Mesendoderm (in vitro differentiated cells): Measurements from ENCODE around the gene TSPO2.

Experiments used
- DNase-seq: peaks from one replicate; pipeline ENCODE4 v3.0.0; 2013
- H2AK5ac ChIP-seq: 2 replicates; pipeline ENCODE4 v1.6.1; 2013; ENCODE audit warnings: low read length, inconsistent platforms
- H2BK120ac ChIP-seq: 2 replicates; pipeline ENCODE4 v1.6.1; 2013; ENCODE audit warnings: low read depth, mild to moderate bottlenecking, low read length, moderate library complexity, mixed read lengths
- H2BK15ac ChIP-seq: replicated peaks from 2 replicates; pipeline ENCODE4 v1.6.1; 2013; ENCODE audit warnings: low read depth, mild to moderate bottlenecking, moderate library complexity
- H2BK5ac ChIP-seq: 2 replicates; pipeline ENCODE4 v1.6.1; 2013; ENCODE audit warnings: low read length, inconsistent platforms
- H3K18ac ChIP-seq: 2 replicates; pipeline ENCODE4 v1.6.1; 2013; ENCODE audit warnings: mild to moderate bottlenecking, low read length, mixed read lengths
- H3K23ac ChIP-seq: one replicate; pipeline ENCODE4 v1.6.1; 2013; ENCODE audit warnings: low read length
- H3K27ac ChIP-seq: 2 replicates; pipeline ENCODE4 v1.5.1; 2013; ENCODE audit warnings: low read depth, mild to moderate bottlenecking, inconsistent platforms, low read length, moderate library complexity
- H3K27me3 ChIP-seq: 2 replicates; pipeline ENCODE4 v1.6.1; 2013; ENCODE audit warnings: low read length, control low read depth, mild to moderate bottlenecking, inconsistent platforms; ENCODE audit not compliant: insufficient read depth, poor library complexity
- H3K36me3 ChIP-seq: 2 replicates; pipeline ENCODE4 v1.6.1; 2013; ENCODE audit warnings: low read length, inconsistent platforms; ENCODE audit not compliant: control insufficient read depth, insufficient read depth
- H3K4ac ChIP-seq: one replicate; pipeline ENCODE4 v1.6.1; 2013; ENCODE audit warnings: low read depth, mild to moderate bottlenecking, low read length, moderate library complexity
- H3K4me1 ChIP-seq: 2 replicates; pipeline ENCODE4 v1.6.1; 2013; ENCODE audit warnings: low read depth, low read length, inconsistent platforms; ENCODE audit not compliant: control insufficient read depth
- H3K4me2 ChIP-seq: 2 replicates; pipeline ENCODE4 v1.6.1; 2013; ENCODE audit warnings: low read length
- H3K4me3 ChIP-seq: 2 replicates; pipeline ENCODE4 v1.5.1; 2013; ENCODE audit warnings: mild to moderate bottlenecking, low read length
- H3K56ac ChIP-seq: one replicate; pipeline ENCODE4 v1.6.1; 2013; ENCODE audit warnings: low read length
- H3K79me1 ChIP-seq: 2 replicates; pipeline ENCODE4 v1.6.1; 2013; ENCODE audit warnings: low read length, inconsistent platforms
- H3K79me2 ChIP-seq: 2 replicates; pipeline ENCODE4 v1.6.1; 2013; ENCODE audit warnings: mild to moderate bottlenecking, low read length; ENCODE audit not compliant: control insufficient read depth, insufficient read depth
- H3K9ac ChIP-seq: 2 replicates; pipeline ENCODE4 v1.6.1; 2013; ENCODE audit warnings: low read length, inconsistent platforms
- H4K5ac ChIP-seq: one replicate; pipeline ENCODE4 v1.6.1; 2013; ENCODE audit warnings: low read length
- H4K8ac ChIP-seq: one replicate; pipeline ENCODE4 v1.6.1; 2013; ENCODE audit warnings: low read depth, mild to moderate bottlenecking, control low read depth, low read length, moderate library complexity
- whole genome bisulfite sequencing: extraction: QIAGEN DNeasy Blood & Tissue Kit; methylation state at CpG from one replicate; pipeline ENCODE4 v1.1.7; 2013; ENCODE audit warnings: low lambda C conversion rate, missing lambda C conversion rate; ENCODE audit not compliant: insufficient coverage; ENCODE audit errors: extremely low coverage; 5-methylcytosine and 5-hydroxymethylcytosine counted together

The TSPO2 gene

GRCh38 chr6:41080621-41081020, 38.4 kb downstream of the TSPO2 start:
- Histone ChIP-seq H3K27me3 (no peaks in the 10 kb centered on the region), H3K36me3 (peaks cover 5% of the 10 kb centered on the region), H3K4ac (no peak overlapping the region), H3K79me2 (peaks cover 37% of the 10 kb centered on the region), H3K27ac (no peak overlapping the region), H3K4me3 (no peak overlapping the region), H2AK5ac (no peak overlapping the region), H3K4me1 (no peaks in the 10 kb centered on the region), H3K56ac (no peak overlapping the region), H2BK5ac (no peak overlapping the region), H4K5ac (no peak overlapping the region), H2BK15ac (no peak overlapping the region), H4K8ac (no peak overlapping the region), H3K18ac (no peak overlapping the region), H3K23ac (no peak overlapping the region), H3K4me2 (no peak overlapping the region), H2BK120ac (no peak overlapping the region), H3K9ac (no peak overlapping the region), H3K79me1 (peaks cover 14% of the 10 kb centered on the region)
- WGBS = no CpG with 5 or more reads among the region's 2 CpGs
- DNase-seq = no peak

GRCh38 chr6:41083072-41083471, 40.8 kb downstream of the TSPO2 start:
- H2BK15ac ChIP-seq = no peak overlapping the region
- DNase-seq = no peak
- no peak overlapping the region for H2BK120ac ChIP-seq
- H3K79me2 ChIP-seq = peaks cover 19% of the 10 kb centered on the region
- no peak overlapping the region for H3K4ac ChIP-seq
- no peak overlapping the region for H3K4me3 ChIP-seq
- no peak overlapping the region for H3K9ac ChIP-seq
- H2BK5ac ChIP-seq = no peak overlapping the region
- no peak overlapping the region for H2AK5ac ChIP-seq
- H3K18ac ChIP-seq = no peak overlapping the region
- H4K5ac ChIP-seq = no peak overlapping the region
- H4K8ac ChIP-seq = no peak overlapping the region
- no peak overlapping the region for H3K27ac ChIP-seq
- peaks cover 5% of the 10 kb centered on the region for H3K36me3 ChIP-seq
- H3K4me1 ChIP-seq = no peaks in the 10 kb centered on the region
- H3K27me3 ChIP-seq = no peaks in the 10 kb centered on the region
- H3K79me1 ChIP-seq = peaks cover 16% of the 10 kb centered on the region
- no peak overlapping the region for H3K56ac ChIP-seq
- no peak overlapping the region for H3K23ac ChIP-seq
- H3K4me2 ChIP-seq = no peak overlapping the region

GRCh38 chr6:41085182-41085581, 42.9 kb downstream of the TSPO2 start:
- Histone ChIP-seq H3K27ac (no peak overlapping the region), H4K8ac (no peak overlapping the region), H3K4ac (no peak overlapping the region), H3K27me3 (no peaks in the 10 kb centered on the region), H2BK5ac (no peak overlapping the region), H4K5ac (no peak overlapping the region), H3K18ac (no peak overlapping the region), H3K36me3 (peaks cover 7% of the 10 kb centered on the region), H3K79me2 (peaks cover 8% of the 10 kb centered on the region), H3K23ac (no peak overlapping the region), H2AK5ac (no peak overlapping the region), H3K4me2 (no peak overlapping the region), H3K56ac (no peak overlapping the region), H3K4me1 (no peaks in the 10 kb centered on the region), H3K79me1 (peaks cover 11% of the 10 kb centered on the region), H2BK120ac (no peak overlapping the region), H3K9ac (no peak overlapping the region), H2BK15ac (no peak overlapping the region), H3K4me3 (no peak overlapping the region)
- no peak for DNase-seq

GRCh38 chr6:41088451-41088850, 46.2 kb downstream of the TSPO2 start:
- peaks cover 4% of the 10 kb centered on the region for H3K79me1 ChIP-seq
- H4K8ac ChIP-seq = no peak overlapping the region
- no peak overlapping the region for H3K4me2 ChIP-seq
- H2AK5ac ChIP-seq = no peak overlapping the region
- no peak overlapping the region for H3K56ac ChIP-seq
- H3K4ac ChIP-seq = no peak overlapping the region
- no peak overlapping the region for H4K5ac ChIP-seq
- no CpG with 5 or more reads among the region's 4 CpGs for WGBS
- H3K27ac ChIP-seq = no peak overlapping the region
- no peaks in the 10 kb centered on the region for H3K27me3 ChIP-seq
- H3K79me2 ChIP-seq = no peaks in the 10 kb centered on the region
- no peak overlapping the region for H2BK15ac ChIP-seq
- H3K4me1 ChIP-seq = no peaks in the 10 kb centered on the region
- peak; percentile 13 for DNase-seq
- H3K4me3 ChIP-seq = no peak overlapping the region
- H2BK5ac ChIP-seq = no peak overlapping the region
- no peak overlapping the region for H2BK120ac ChIP-seq
- H3K18ac ChIP-seq = no peak overlapping the region
- no peak overlapping the region for H3K9ac ChIP-seq
- H3K23ac ChIP-seq = no peak overlapping the region
- peaks cover 10% of the 10 kb centered on the region for H3K36me3 ChIP-seq

- no peak overlapping the region for H2AK5ac ChIP-seq
- no peak overlapping the region for H2BK120ac ChIP-seq
- H3K23ac ChIP-seq = no peak overlapping the region
- no peaks in the 10 kb centered on the region for H3K4me1 ChIP-seq
- no peak overlapping the region for H2BK5ac ChIP-seq
- H3K9ac ChIP-seq = no peak overlapping the region
- no peak overlapping the region for H3K4me3 ChIP-seq
- no peak for DNase-seq
- H3K36me3 ChIP-seq = peaks cover 17% of the 10 kb centered on the region
- H3K4me2 ChIP-seq = no peak overlapping the region
- no CpG with 5 or more reads among the region's 1 CpG for WGBS
- H4K5ac ChIP-seq = no peak overlapping the region
- H3K18ac ChIP-seq = no peak overlapping the region
- no peaks in the 10 kb centered on the region for H3K27me3 ChIP-seq
- no peak overlapping the region for H4K8ac ChIP-seq
- H3K56ac ChIP-seq = no peak overlapping the region
- H2BK15ac ChIP-seq = no peak overlapping the region
- no peaks in the 10 kb centered on the region for H3K79me2 ChIP-seq
- no peak overlapping the region for H3K27ac ChIP-seq
- no peak overlapping the region for H3K4ac ChIP-seq
- H3K79me1 ChIP-seq = peaks cover 2% of the 10 kb centered on the region
Measured at GRCh38 chr6:41090841-41091761, 48.8 kb downstream of the TSPO2 start.
